MCF 10A (cell line): ENCODE data around the gene ESPNL. TPM values are rescaled to one million over a fixed set of nuclear protein-coding genes. Genes with fewer than 3 reads are reported as not detected.

Source experiments
- BruUV-seq: library from RNA; stranded (reverse); fragments of 400-500 nt; replicated peaks from 2 replicates; lab custom pipeline; 2021; lab: Mats Ljungman, UMichigan
- CTCF ChIA-PET: fragments of 300-600 bp; sonication (Branson Sonifier 250); formaldehyde crosslinking; extraction: SDS; loops from one replicate; lab custom pipeline; 2021; ENCODE audit warnings: antibody characterized with exemption, inconsistent platforms; lab: Yijun Ruan, JAX
- POLR2A ChIA-PET: fragments of 300-600, 350-650 bp; sonication (Branson Sonifier 250); formaldehyde crosslinking; extraction: SDS; loops from one replicate; lab custom pipeline; 2020; ENCODE audit warnings: antibody characterized with exemption, inconsistent platforms; lab: Yijun Ruan, JAX
- DNase-seq: peaks from one replicate; pipeline ENCODE4 v3.0.0-alpha.2; 2018; ENCODE audit not compliant: unreplicated experiment
- H3K27ac Mint-ChIP-seq: one replicate; pipeline ENCODE4 v1.8.0; 2022; ENCODE audit warnings: mild to moderate bottlenecking, low read depth, mixed read lengths; ENCODE audit not compliant: unreplicated experiment
- H3K27me3 Mint-ChIP-seq: one replicate; pipeline ENCODE4 v1.8.0; 2022; ENCODE audit warnings: mixed read lengths; ENCODE audit not compliant: insufficient read depth, unreplicated experiment
- H3K36me3 Mint-ChIP-seq: one replicate; pipeline ENCODE4 v1.8.0; 2022; ENCODE audit warnings: mild to moderate bottlenecking, moderate library complexity, mixed read lengths; ENCODE audit not compliant: insufficient read depth, unreplicated experiment
- H3K4me1 Mint-ChIP-seq: one replicate; pipeline ENCODE4 v1.8.0; 2022; ENCODE audit warnings: mixed read lengths; ENCODE audit not compliant: insufficient read depth, unreplicated experiment
- H3K4me3 Mint-ChIP-seq: one replicate; pipeline ENCODE4 v1.8.0; 2022; ENCODE audit warnings: mild to moderate bottlenecking, moderate library complexity, mixed read lengths; ENCODE audit not compliant: unreplicated experiment
- H3K9me3 Mint-ChIP-seq: one replicate; pipeline ENCODE4 v1.8.0; 2022; ENCODE audit warnings: mixed read lengths; ENCODE audit not compliant: unreplicated experiment
- CTCF ChIP-seq: fragments of 200-600 bp; IDR thresholded peaks from one replicate; pipeline ENCODE4 v1.8.0; 2022; ENCODE audit warnings: antibody characterized with exemption, mild to moderate bottlenecking; ENCODE audit not compliant: unreplicated experiment
- intact Hi-C: fragments of 100-400 bp; cut with micrococcal nuclease; formaldehyde crosslinking; loops from 2 replicates; pipeline ENCODE4 v1.14.1; 2022
- total RNA-seq: library from RNA; stranded (reverse); gene quantifications from 2 replicates; pipeline ENCODE4 v1.2.3, GENCODE V29; 2022

Gene ESPNL
- total RNA-seq, 1 experiment from 2014 or later = not detected

DNA sequence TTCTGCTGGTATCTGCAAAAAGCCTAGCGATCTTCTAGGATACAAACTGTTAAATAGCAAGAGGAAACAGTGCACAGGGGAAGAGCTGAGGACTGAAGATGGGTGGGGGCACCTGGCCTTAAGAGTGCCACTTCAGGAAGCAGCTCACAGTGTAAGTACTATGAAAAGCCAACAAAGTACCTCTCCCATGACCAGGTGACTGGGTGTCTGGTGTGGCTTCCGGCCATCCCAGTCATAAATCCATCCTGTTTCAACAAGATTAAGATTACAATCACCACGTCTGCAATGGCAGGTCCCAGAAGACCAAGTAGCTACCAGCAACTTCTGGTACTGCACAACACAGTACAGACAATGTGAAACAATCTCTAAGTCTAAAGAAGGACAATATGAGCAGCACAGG lies 74.6 kb downstream of the ESPNL start:
- H3K4me3 Mint-ChIP-seq = no peak overlapping the region

GRCh38 chr2:238176613-238177012 lies 76.5 kb downstream of the ESPNL start:
- no peak overlapping the region for H3K4me3 Mint-ChIP-seq
- CTCF ChIA-PET = interaction anchor here (0.6 kb wide), 2 partner anchors 15 to 31 kb away, joined by 3 read pairs; no protein-coding TSS in a partner anchor
- intact Hi-C loops = no loop called here
- H3K4me1 Mint-ChIP-seq = peaks cover 5% of the 10 kb centered on the region
- H3K36me3 Mint-ChIP-seq = peaks cover 98% of the 10 kb centered on the region
- no peak for TF ChIP-seq CTCF
- H3K27ac Mint-ChIP-seq = no peak overlapping the region
- BruUV-seq = no TSS peak
- H3K27me3 Mint-ChIP-seq = no peaks in the 10 kb centered on the region
- no peaks in the 10 kb centered on the region for H3K9me3 Mint-ChIP-seq
- POLR2A ChIA-PET = interaction anchor here (0.8 to 2.8 kb wide), 2 partner anchors 18 to 26 kb away, joined by 3 to 18 read pairs; partner anchors contain the start of gene ILKAP
- DNase-seq = no peak

More for the DNA sequence above, 74.6 kb downstream of the ESPNL start:
- no peak for TF ChIP-seq CTCF
- peaks cover 16% of the 10 kb centered on the region for H3K4me1 Mint-ChIP-seq
- H3K9me3 Mint-ChIP-seq = no peaks in the 10 kb centered on the region
- BruUV-seq = no TSS peak
- CTCF ChIA-PET = no interaction called here
- H3K27ac Mint-ChIP-seq = no peak overlapping the region
- no peaks in the 10 kb centered on the region for H3K27me3 Mint-ChIP-seq
- intact Hi-C loops = no loop called here
- H3K36me3 Mint-ChIP-seq = peaks cover 92% of the 10 kb centered on the region
- no peak for DNase-seq
- POLR2A ChIA-PET = interaction anchor here (2.8 kb wide), 1 partner anchor 28 kb away, joined by 18 read pairs; the partner anchor contains the start of gene ILKAP

- CTCF ChIA-PET = interaction anchor here (0.6 kb wide), 1 partner anchor 280 kb away, joined by 3 read pairs; no protein-coding TSS in a partner anchor
- BruUV-seq = no TSS peak
- H3K4me1 Mint-ChIP-seq = no peaks in the 10 kb centered on the region
- H3K27me3 Mint-ChIP-seq = no peaks in the 10 kb centered on the region
- no peak overlapping the region for H3K4me3 Mint-ChIP-seq
- H3K9me3 Mint-ChIP-seq = no peaks in the 10 kb centered on the region
- POLR2A ChIA-PET = interaction anchor here (0.7 kb wide), 1 partner anchor 590 kb away, joined by 3 read pairs; no protein-coding TSS in a partner anchor
- peaks cover 99% of the 10 kb centered on the region for H3K36me3 Mint-ChIP-seq
- intact Hi-C loops = no loop called here
- H3K27ac Mint-ChIP-seq = no peak overlapping the region
- no peak for TF ChIP-seq CTCF
- no peak for DNase-seq
These were observed 80.4 kb downstream of the ESPNL start for GRCh38 chr2:238180554-238180953.

DNA sequence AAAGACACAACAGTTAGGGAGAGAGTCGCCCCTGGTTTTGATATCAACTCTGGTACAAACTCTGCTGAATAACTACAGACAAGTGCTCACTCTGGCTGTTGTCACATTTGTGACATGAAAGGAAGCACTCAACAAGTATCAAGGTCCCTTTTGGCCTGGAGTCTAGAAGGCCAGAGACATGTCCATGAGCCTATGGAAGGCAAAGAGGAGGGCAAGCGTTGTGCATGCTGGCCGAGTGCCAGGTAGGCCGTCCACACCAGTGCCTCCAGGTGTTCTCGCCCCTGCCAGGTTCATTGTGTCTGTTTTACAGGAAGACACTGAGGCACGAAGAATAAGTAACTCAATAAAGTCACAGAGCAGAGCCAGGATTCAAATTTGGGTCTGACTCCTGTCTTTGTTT lies 82.2 kb downstream of the ESPNL start:
- DNase-seq = no peak
- BruUV-seq = no TSS peak
- intact Hi-C loops = no loop called here
- ChIA-PET CTCF (no interaction called here), POLR2A (no interaction called here)
- no peak overlapping the region for H3K4me3 Mint-ChIP-seq
- no peak for TF ChIP-seq CTCF
- no peaks in the 10 kb centered on the region for H3K9me3 Mint-ChIP-seq
- H3K27me3 Mint-ChIP-seq = no peaks in the 10 kb centered on the region
- no peaks in the 10 kb centered on the region for H3K4me1 Mint-ChIP-seq
- no peak overlapping the region for H3K27ac Mint-ChIP-seq
- peaks cover 99% of the 10 kb centered on the region for H3K36me3 Mint-ChIP-seq

Other genes with a start within 250 kb of the ESPNL start
- 4.3 and 11.2 TPM in 2 replicates for gene RAMP1, start 240.7 kb upstream of the ESPNL start, total RNA-seq
- 116 and 125 TPM in 2 replicates for gene UBE2F, start 133.3 kb upstream of the ESPNL start, total RNA-seq
- gene SCLY, start 39.3 kb upstream of the ESPNL start, total RNA-seq = 40.1 and 40.4 TPM in 2 replicates
- 0.27 and 0.35 TPM in 2 replicates for gene KLHL30, start 38.3 kb downstream of the ESPNL start, total RNA-seq
- gene ERFE, start 58.6 kb downstream of the ESPNL start, total RNA-seq = 14.5 and 18.1 TPM in 2 replicates
- gene ILKAP, start 103.4 kb downstream of the ESPNL start, total RNA-seq = 57.2 and 59.6 TPM in 2 replicates
- 16.8 and 19.7 TPM in 2 replicates for gene HES6, start 139.7 kb downstream of the ESPNL start, total RNA-seq
- 8.9 and 13.8 TPM in 2 replicates for gene PER2, start 188.3 kb downstream of the ESPNL start, total RNA-seq
- gene TRAF3IP1, start 220.2 kb downstream of the ESPNL start, total RNA-seq = 19.1 and 30.1 TPM in 2 replicates